Upper lobe of right lung (tissue), 1 donor: Measurements from ENCODE around the gene ZNF280D. TPM values are rescaled to one million over a fixed set of nuclear protein-coding genes. Genes with fewer than 3 reads are reported as not detected.

ENCODE experiments used
- ATAC-seq: fragments of 200-7000 bp; cut with Tn5 transposase; one replicate; pipeline ENCODE4 v1.9.1; 2020; ENCODE audit warnings: mild to moderate bottlenecking, moderate library complexity
- DNase-seq: peaks from one replicate; pipeline ENCODE4 v3.0.0-alpha.2; 2020
- H3K27ac ChIP-seq: fragments of 200-600 bp; one replicate; pipeline ENCODE4 v1.8.0; 2022
- H3K27me3 ChIP-seq: fragments of 200-600 bp; one replicate; pipeline ENCODE4 v1.8.0; 2022; ENCODE audit warnings: mild to moderate bottlenecking
- H3K36me3 ChIP-seq: fragments of 200-600 bp; one replicate; pipeline ENCODE4 v1.8.0; 2022
- H3K4me1 ChIP-seq: fragments of 200-600 bp; one replicate; pipeline ENCODE4 v1.8.0; 2022
- H3K4me3 ChIP-seq: fragments of 200-600 bp; one replicate; pipeline ENCODE4 v1.8.0; 2022; ENCODE audit warnings: mild to moderate bottlenecking
- H3K9me3 ChIP-seq: fragments of 200-600 bp; one replicate; pipeline ENCODE4 v1.8.0; 2022
- CTCF ChIP-seq: fragments of 200-600 bp; IDR thresholded peaks from one replicate; pipeline ENCODE4 v1.8.0; 2022; ENCODE audit warnings: antibody characterized with exemption
- intact Hi-C: fragments of 100-400 bp; cut with DNase I; formaldehyde crosslinking; loops from one replicate; pipeline ENCODE4 v1.11.0; 2022
- total RNA-seq: library from RNA; stranded (reverse); fragmentation: NEBNext Ultra II Directional; extraction: Animal tissue kit (Norgen Biotek cat#: 25700); gene quantifications from one replicate; pipeline ENCODE4 v1.2.1, GENCODE V29; 2021
- donor health status: DM: no; HTN: yes; CAD: no; lungs with severe emphysema.

Gene ZNF280D
- total RNA-seq, 1 donor from 2014 or later, result 46.2 TPM

GRCh38 chr15:56639631-56640030 lies 93.7 kb downstream of the ZNF280D start:
- intact Hi-C loops, result no loop called here
- ATAC-seq (no peak), DNase-seq (no peak)
- no peaks in the 10 kb centered on the region for H3K36me3 ChIP-seq
- H3K4me3 ChIP-seq, result no peak overlapping the region
- no peak for TF ChIP-seq CTCF
- H3K27me3 ChIP-seq, result no peaks in the 10 kb centered on the region
- H3K27ac ChIP-seq, result no peak overlapping the region
- H3K9me3 ChIP-seq, result no peaks in the 10 kb centered on the region
- H3K4me1 ChIP-seq, result no peaks in the 10 kb centered on the region

- intact Hi-C loops, result no loop called here
- Histone ChIP-seq H3K27me3 (no peaks in the 10 kb centered on the region), H3K4me1 (no peaks in the 10 kb centered on the region), H3K36me3 (peaks cover 6% of the 10 kb centered on the region), H3K9me3 (no peaks in the 10 kb centered on the region), H3K4me3 (no peak overlapping the region), H3K27ac (no peak overlapping the region)
- ATAC-seq (no peak), DNase-seq (no peak)
- TF ChIP-seq CTCF, result no peak
These were observed 101.5 kb downstream of the ZNF280D start for GRCh38 chr15:56631765-56632164.

- H3K4me3 ChIP-seq, result no peak overlapping the region
- peaks cover 6% of the 10 kb centered on the region for H3K36me3 ChIP-seq
- no peak overlapping the region for H3K27ac ChIP-seq
- no peaks in the 10 kb centered on the region for H3K27me3 ChIP-seq
- ATAC-seq, result no peak
- no peak for DNase-seq
- H3K4me1 ChIP-seq, result no peaks in the 10 kb centered on the region
- no peaks in the 10 kb centered on the region for H3K9me3 ChIP-seq
- no peak for TF ChIP-seq CTCF
- intact Hi-C loops, result no loop called here
These were observed 104.3 kb downstream of the ZNF280D start for GRCh38 chr15:56628893-56629532.

- no peaks in the 10 kb centered on the region for H3K27me3 ChIP-seq
- H3K27ac ChIP-seq, result no peak overlapping the region
- no peaks in the 10 kb centered on the region for H3K4me1 ChIP-seq
- ATAC-seq (no peak), DNase-seq (no peak)
- H3K36me3 ChIP-seq, result no peaks in the 10 kb centered on the region
- intact Hi-C loops, result no loop called here
- no peaks in the 10 kb centered on the region for H3K9me3 ChIP-seq
- H3K4me3 ChIP-seq, result no peak overlapping the region
- no peak for TF ChIP-seq CTCF
These were observed 113.4 kb downstream of the ZNF280D start for GRCh38 chr15:56619887-56620286.

GRCh38 chr15:56617628-56618027 lies 115.7 kb downstream of the ZNF280D start:
- H3K27ac ChIP-seq, result no peak overlapping the region
- DNase-seq (no peak), ATAC-seq (no peak)
- intact Hi-C loops, result no loop called here
- TF ChIP-seq CTCF, result no peak
- H3K4me3 ChIP-seq, result no peak overlapping the region
- no peaks in the 10 kb centered on the region for H3K36me3 ChIP-seq
- no peaks in the 10 kb centered on the region for H3K4me1 ChIP-seq
- H3K27me3 ChIP-seq, result no peaks in the 10 kb centered on the region
- H3K9me3 ChIP-seq, result no peaks in the 10 kb centered on the region

- Histone ChIP-seq H3K27me3 (no peaks in the 10 kb centered on the region), H3K4me3 (no peak overlapping the region), H3K36me3 (no peaks in the 10 kb centered on the region), H3K27ac (no peak overlapping the region), H3K4me1 (no peaks in the 10 kb centered on the region), H3K9me3 (no peaks in the 10 kb centered on the region)
- no peak for TF ChIP-seq CTCF
- DNase-seq, result no peak
- ATAC-seq, result no peak
- intact Hi-C loops, result no loop called here
These were observed 116.8 kb downstream of the ZNF280D start for GRCh38 chr15:56616551-56616950.
